HG03196 (cell line): Measurements from ENCODE around the gene GSN.
A peak's percentile ranks its signal among the peaks of the same experiment; 100 is the strongest.

Source experiments
- ATAC-seq: cut with Tn5 transposase; IDR thresholded peaks from one replicate; pipeline ENCODE4 v1.9.1; 2021; ENCODE audit not compliant: unreplicated experiment

Gene GSN

GRCh38 chr9:121348221-121348620 lies 80.3 kb downstream of the GSN start:
- no peak for ATAC-seq

DNA sequence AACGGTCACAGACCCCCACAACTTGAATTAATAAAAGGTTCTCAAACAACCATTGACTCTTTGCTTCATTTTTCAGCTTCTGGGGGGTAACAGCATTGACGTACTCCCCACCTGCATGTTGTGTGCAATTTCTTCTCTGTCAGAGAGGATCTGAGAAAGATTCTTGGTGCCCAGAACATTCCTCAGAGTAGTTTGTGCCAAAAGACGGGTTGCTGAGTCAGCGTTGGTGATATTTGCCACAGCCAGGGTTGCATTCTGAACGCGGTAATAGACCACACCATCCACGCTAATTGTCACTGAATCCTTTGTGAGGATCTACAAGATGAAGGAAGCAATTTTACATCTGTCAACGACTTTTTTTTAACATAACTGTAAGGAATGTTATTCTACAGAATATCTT lies 81.0 kb downstream of the GSN start:
- ATAC-seq = no peak

GRCh38 chr9:121350036-121350435 lies 82.1 kb downstream of the GSN start:
- ATAC-seq = no peak

DNA sequence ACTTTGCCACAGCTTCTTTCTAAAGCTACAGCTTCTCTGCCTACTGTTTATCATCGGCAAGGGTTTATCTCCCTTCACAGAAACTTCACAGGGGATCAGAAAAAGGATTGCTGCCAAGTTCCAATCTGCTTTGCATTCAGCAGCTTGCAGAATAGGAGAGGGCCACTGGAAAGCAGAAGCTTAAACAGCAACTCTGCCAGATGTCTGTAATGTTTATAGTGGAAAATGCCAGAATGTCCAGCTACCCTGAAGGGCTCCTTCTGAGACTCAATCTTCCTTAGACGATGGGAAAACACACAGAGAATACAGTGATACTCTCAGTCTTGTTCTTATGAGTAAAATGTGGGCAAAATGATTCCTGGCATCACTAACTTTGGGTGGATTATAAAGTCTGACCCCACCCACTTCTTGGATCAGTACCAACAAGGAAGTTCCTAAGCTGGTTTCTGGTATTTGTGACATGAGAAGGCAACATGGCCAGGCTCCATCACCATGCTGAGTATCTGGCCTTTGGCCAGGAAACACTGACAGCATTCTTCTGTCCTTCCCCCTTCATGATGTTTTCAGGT lies 83.1 kb downstream of the GSN start:
- no peak for ATAC-seq

GRCh38 chr9:121353241-121354061 lies 85.5 kb downstream of the GSN start:
- ATAC-seq = peak; percentile 94

GRCh38 chr9:121354141-121354540 lies 86.2 kb downstream of the GSN start:
- ATAC-seq = no peak

GRCh38 chr9:121354762-121355161 lies 86.8 kb downstream of the GSN start:
- no peak for ATAC-seq

DNA sequence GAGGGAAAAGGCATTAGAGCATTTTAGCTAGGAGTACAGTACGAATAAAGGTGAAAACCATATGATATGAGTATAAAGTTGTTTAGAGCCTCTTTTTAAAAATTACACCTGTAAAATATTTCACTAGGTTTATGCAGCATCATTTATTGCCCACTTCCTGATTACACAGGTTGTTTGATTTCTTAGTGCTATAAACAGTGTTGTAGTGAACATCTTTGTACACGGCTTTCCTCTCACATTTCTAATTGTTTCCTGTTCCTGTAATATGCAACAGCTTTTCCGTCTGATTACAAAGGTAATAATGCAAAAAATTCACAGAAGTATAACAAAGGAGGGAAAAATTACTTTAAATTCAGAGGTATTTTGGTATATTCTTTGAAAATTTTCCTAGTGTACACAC lies 89.0 kb downstream of the GSN start:
- no peak for ATAC-seq

DNA sequence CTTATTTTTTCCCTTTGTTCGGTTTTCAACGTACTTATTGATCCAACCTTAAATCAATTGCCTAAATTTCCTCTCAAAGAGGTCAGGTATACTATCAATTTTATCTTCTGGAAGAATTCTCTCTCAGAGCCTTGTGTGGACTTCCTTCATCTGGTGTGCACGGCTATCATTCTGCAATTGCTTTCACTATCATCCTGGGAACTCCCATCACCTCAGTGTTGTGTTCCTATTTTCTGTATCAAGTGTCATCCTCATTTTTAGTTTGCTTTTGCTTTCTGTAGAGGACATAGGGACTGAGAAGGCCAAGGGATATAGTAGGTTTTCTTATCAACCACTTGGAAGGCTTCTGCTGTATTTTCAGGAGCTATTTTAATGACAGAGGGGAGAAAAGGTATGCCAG lies 90.8 kb downstream of the GSN start:
- ATAC-seq = no peak

DNA sequence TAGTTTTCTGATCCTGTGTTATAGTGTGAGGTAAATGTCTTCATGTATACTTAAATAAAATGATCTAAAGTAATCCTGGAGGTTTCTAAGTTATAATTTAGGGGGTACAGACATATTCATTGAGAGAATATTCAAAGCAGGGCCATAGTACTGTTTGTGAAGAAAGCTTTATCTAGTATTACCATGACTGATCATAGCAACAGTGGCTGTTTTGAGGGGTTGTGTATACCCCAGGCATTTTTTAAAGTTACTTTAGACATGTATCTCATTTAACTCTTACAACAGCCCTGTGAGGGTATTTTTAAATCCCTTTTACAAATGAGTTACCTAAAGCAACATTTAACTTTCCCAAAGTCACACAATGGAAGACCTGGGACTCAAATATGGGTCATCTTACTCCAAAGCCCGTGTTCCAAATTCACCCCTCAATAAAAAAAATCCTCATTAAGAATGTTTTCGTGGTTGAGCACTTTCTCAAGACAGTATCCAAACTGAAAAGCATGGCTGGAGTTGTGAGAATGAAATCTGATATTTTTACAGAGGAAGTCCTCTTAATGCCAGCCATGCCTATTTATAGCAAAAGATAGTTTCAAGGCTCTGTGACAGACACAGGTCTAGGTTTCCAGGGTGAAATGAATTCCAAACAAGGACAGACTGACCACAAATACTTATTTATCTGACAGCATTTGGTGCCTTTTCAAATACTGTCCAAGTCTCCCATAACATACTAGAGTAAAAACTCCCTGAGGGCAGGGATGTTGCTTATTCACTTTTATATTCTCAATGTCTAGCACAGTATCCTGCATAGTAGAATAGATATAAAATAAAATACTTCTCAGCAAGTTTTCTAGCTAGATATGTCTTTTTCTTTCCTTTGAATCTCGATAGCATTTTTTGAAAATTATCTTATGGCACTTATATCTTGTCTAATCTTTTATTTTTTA lies 91.7 kb downstream of the GSN start:
- ATAC-seq = no peak

DNA sequence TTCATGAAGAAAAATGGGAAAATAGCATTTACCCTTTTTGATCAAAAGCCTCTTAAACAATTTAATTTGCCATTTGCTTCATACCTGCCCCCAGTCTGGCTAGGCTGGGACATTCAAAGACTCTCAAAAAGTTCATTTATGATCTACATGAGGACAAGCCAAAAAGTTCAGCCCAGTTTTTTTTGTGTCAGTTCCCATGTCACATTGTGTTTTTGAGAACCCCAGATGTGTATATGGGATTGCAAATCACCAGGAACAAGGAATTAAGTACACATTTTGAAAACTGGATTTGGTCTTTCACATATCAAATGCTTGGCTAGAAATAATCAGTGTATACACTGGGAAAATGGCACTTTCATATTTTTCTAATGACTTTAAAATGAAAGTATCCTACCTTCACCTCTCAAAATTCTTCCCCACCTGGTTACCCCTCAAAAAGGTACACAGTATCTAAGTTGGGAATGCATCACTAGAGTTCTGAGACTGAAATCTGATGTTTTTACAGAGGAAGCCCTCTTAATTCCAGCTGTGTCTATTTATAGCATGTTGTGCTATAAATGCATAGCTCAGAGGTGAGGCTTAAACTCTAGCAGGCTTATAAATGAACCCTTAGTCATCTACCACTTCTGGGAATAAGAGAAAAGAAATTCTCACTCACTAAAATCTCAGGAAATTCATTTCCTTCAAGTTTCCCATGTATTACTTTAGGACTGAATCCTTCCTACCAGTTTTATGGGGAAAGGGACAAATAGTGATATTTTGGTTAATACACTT lies 92.8 kb downstream of the GSN start:
- no peak for ATAC-seq

DNA sequence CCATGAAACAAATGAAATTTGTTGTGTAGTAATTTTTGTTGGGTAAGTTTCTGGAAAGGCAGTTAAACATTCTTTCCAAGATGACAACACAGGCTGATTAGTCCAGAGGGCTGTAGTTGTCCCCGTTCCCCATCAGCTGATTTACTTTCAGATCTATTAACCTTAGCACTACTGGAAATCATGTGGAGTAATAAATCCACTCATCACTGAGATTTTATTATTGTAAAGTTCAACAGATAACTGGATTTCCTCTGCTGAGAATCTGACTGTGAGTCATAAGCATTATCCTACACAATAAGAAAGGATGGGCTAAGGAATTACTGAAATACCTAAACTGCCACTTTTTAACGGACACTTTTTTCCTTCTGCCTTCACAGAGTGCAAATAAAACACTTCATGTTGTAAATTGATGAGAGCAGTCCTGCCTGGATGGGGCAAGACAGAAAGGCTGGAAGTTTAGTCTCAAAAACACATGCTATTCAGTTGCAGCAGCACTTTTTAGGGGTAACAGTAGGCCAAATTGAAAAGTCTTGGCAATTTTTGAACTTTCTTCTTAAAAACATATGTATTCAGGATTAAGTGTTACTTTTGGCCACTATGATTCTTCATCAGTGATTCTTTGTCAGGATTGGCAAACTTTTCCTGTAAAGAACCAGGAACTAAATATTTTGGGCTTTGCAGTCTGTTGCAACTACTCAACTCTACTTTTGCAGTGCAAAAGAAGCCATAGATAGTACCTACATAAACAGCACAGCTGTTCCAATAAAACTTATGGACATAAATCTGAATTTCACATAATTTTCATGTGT lies 95.1 kb downstream of the GSN start:
- ATAC-seq = no peak

DNA sequence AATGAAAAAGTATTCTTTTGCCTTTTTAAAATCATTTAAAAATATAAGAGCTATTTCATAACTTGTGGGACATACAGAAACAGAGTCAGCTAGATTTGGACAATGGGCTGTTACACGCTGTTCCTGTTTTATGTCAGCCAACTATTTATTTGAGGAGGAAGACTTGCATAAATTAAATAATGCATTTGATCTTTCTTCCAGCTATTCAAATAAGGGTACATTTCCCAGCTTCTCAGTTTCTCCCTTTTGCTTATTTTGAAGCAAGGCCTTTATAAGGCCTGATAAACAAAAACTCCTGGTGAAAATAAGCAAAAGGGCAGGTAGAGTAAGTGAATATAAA lies 95.6 kb downstream of the GSN start:
- ATAC-seq = no peak

- no peak for ATAC-seq
Observed at GRCh38 chr9:121364077-121364476, 96.1 kb downstream of the GSN start.

GRCh38 chr9:121364886-121365285 lies 96.9 kb downstream of the GSN start:
- no peak for ATAC-seq

- ATAC-seq = no peak
Observed at GRCh38 chr9:121365564-121365963, 97.6 kb downstream of the GSN start.

GRCh38 chr9:121366611-121367192 lies 98.7 kb downstream of the GSN start:
- ATAC-seq = no peak

DNA sequence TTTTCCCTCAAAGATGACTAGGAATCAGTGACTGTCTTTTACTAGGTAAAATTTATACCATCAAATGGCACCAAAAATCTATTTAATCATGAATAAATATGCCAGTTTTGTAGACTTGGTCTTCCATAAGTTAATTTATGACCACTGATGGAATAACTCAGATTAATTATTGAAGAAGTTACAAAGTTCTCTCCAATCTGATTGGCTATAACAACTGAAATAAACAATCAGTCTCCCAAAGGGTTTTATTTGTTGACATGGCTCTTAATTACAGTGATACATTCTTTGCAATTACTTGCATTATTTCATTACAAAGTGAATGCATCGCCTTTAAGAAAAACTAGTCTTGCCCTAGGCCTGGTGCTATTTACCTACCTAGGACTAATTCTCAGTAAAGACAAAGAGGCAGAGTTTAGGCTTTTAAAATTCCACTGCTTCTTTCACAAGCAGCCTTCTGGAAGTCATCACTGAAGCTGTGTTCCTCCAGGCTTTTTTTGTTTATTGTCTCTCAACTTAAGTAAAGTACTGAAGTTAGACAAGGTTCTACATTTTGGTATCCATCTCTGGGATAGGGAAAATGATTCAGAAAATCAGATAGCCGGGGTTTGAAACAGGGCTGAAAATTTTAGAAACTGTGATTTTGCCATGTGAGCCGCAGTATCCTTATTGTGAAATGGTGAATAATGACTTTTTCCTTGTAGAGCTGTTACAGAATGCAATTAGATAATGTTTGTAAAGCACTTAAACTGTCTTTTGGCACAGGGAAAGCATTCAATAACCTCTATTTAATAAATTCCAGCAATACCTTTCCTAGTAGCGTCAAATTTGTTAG lies 99.6 kb downstream of the GSN start:
- no peak for ATAC-seq

- no peak for ATAC-seq
Observed at GRCh38 chr9:121368138-121368522, 100.2 kb downstream of the GSN start.
